Right atrium auricular region (tissue), 2 donors: ENCODE data around the gene AEN. TPM values are rescaled to one million over a fixed set of nuclear protein-coding genes. Genes with fewer than 3 reads are reported as not detected.

Experiments
- DNase-seq: peaks from one replicate; pipeline ENCODE4 v3.0.0-alpha.2; 2019; ENCODE audit warnings: low spot score
- H3K27ac ChIP-seq, 2 donors: fragments of 200-600 bp; sonication (generic); 1 replicate in 1 of 2; 2 replicates in 1 of 2; pipeline ENCODE4 v1.5.1; 2016 to 2019
- H3K27me3 ChIP-seq, 2 donors: fragments of 200-600 bp; sonication (generic); one replicate each; pipeline versions ENCODE4 v1.5.1 to v1.6.0; 2017 to 2019
- H3K36me3 ChIP-seq: fragments of 200-600 bp; sonication (generic); one replicate; pipeline ENCODE4 v1.5.1; 2016
- H3K4me1 ChIP-seq, 2 donors: fragments of 200-600 bp; sonication (generic); one replicate each; pipeline versions ENCODE4 v1.5.1 to v1.6.0; 2017 to 2019
- H3K4me3 ChIP-seq, 2 donors: fragments of 200-600 bp; sonication (generic); 1 replicate in 1 of 2; 2 replicates in 1 of 2; pipeline ENCODE4 v1.5.1; 2017 to 2019; ENCODE audit warnings: mild to moderate bottlenecking in 1 of 2, moderate library complexity in 1 of 2
- H3K9me3 ChIP-seq, 2 donors: fragments of 200-600 bp; sonication (generic); one replicate each; pipeline ENCODE4 v1.5.1; 2019
- CTCF ChIP-seq, 2 donors: fragments of 200-600 bp; sonication (generic); IDR thresholded peaks; one replicate each; pipeline ENCODE4 v1.5.1; 2019; ENCODE audit warnings: antibody characterized with exemption in 2 of 2
- total RNA-seq, 2 donors: library from RNA; depleted of rRNA; stranded (reverse); fragments of >200 nt; gene quantifications; one replicate each; pipeline ENCODE4 v1.1.0, GENCODE V29; 2016

AEN gene
- 1 to 10 TPM; 5.1 to 8.0 TPM for total RNA-seq

GRCh38 chr15:88620995-88621772 is at the start of gene AEN:
AEN (plus strand) TSS chr15:88621340; CDS start chr15:88626210, 4,870 bp downstream.
- Histone ChIP-seq H3K36me3 (peaks cover 1% of the 10 kb centered on the region), H3K4me3 (peak within 1 kb of the TSS; percentile 72 to 80), H3K4me1 (peaks cover 0 to 37% of the 10 kb centered on the region in 2 donors), H3K27ac (peak within 1 kb of the TSS; percentile 81 to 84), H3K9me3 (no peaks in the 10 kb centered on the region), H3K27me3 (no peaks in the 10 kb centered on the region)
- peak; percentile 97 for DNase-seq
- peak in 1 of 2 donors; percentile 53 for TF ChIP-seq CTCF (IDR thresholded peaks at IDR 0.05)

GRCh38 chr15:88571852-88572259 is 49.3 kb upstream of the AEN start:
- no peak for DNase-seq
- H3K9me3 ChIP-seq = no peaks in the 10 kb centered on the region
- peaks cover 0 to 5% of the 10 kb centered on the region in 2 donors for H3K4me1 ChIP-seq
- H3K27ac ChIP-seq = peak overlapping the region; percentile 43 to 51
- no peak overlapping the region for H3K4me3 ChIP-seq
- no peaks in the 10 kb centered on the region for H3K36me3 ChIP-seq
- no peak for TF ChIP-seq CTCF (IDR thresholded peaks at IDR 0.05)
- no peaks in the 10 kb centered on the region for H3K27me3 ChIP-seq

GRCh38 chr15:88574077-88574476 is 47.1 kb upstream of the AEN start:
- Histone ChIP-seq H3K27ac (no peak overlapping the region), H3K27me3 (no peaks in the 10 kb centered on the region), H3K4me3 (no peak overlapping the region), H3K9me3 (no peaks in the 10 kb centered on the region), H3K36me3 (no peaks in the 10 kb centered on the region), H3K4me1 (peaks cover 0 to 5% of the 10 kb centered on the region in 2 donors)
- TF ChIP-seq CTCF (IDR thresholded peaks at IDR 0.05) = no peak
- no peak for DNase-seq

GRCh38 chr15:88574655-88575054 is 46.5 kb upstream of the AEN start:
- H3K36me3 ChIP-seq = no peaks in the 10 kb centered on the region
- TF ChIP-seq CTCF (IDR thresholded peaks at IDR 0.05) = no peak
- peaks cover 0 to 5% of the 10 kb centered on the region in 2 donors for H3K4me1 ChIP-seq
- H3K27ac ChIP-seq = no peak overlapping the region
- no peaks in the 10 kb centered on the region for H3K9me3 ChIP-seq
- no peak for DNase-seq
- no peak overlapping the region for H3K4me3 ChIP-seq
- no peaks in the 10 kb centered on the region for H3K27me3 ChIP-seq

GRCh38 chr15:88579322-88579721 is 41.8 kb upstream of the AEN start:
- Histone ChIP-seq H3K4me3 (no peak overlapping the region), H3K27me3 (no peaks in the 10 kb centered on the region), H3K9me3 (peaks cover 0 to 3% of the 10 kb centered on the region in 2 donors), H3K4me1 (no peaks in the 10 kb centered on the region), H3K27ac (no peak overlapping the region), H3K36me3 (no peaks in the 10 kb centered on the region)
- TF ChIP-seq CTCF (IDR thresholded peaks at IDR 0.05) = no peak
- no peak for DNase-seq
